Suppressor macrophage (primary cell): ENCODE results near the gene IGSF3.
"Not testable (repeated sequence)": the region's sequence is repeated elsewhere in the genome, so short reads cannot be mapped to it uniquely, and the experiment has no call there.

Source experiments
- DNase-seq, 4 experiments: peaks; one replicate each; pipeline ENCODE4 v3.0.0-alpha.2; 2020 to 2022

The IGSF3 gene

DNA sequence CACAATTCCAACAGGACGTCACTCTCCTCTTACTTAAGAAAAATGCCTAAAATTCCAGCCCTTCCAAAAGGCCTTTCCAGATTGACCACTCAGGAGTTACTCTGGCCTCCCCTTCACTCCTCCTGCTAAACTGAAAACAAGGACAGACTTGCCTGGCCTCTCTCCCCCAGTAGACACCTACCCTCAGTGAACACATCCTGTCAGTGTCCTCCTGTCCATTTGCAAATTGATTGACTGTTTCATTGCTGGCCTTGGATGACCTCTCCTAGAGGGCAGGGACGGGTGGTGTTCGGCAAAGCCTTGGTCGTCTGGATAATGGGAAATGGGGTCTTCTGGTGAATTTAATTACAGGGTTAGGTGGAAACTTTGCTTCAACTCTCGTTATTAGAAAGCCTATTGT is 8.9 kb downstream of the IGSF3 start:
- not testable (repeated sequence) for DNase-seq

- not testable (repeated sequence) for DNase-seq
Observed at GRCh38 chr1:116657836-116658235, 9.7 kb downstream of the IGSF3 start.

- no peak for DNase-seq
Observed at GRCh38 chr1:116654351-116654750, 13.2 kb downstream of the IGSF3 start.

GRCh38 chr1:116652598-116652997 is 14.9 kb downstream of the IGSF3 start:
- not testable (repeated sequence) for DNase-seq

GRCh38 chr1:116650781-116651180 is 16.8 kb downstream of the IGSF3 start:
- not testable (repeated sequence) for DNase-seq

GRCh38 chr1:116649041-116649440 is 18.5 kb downstream of the IGSF3 start:
- not testable (repeated sequence) for DNase-seq

DNA sequence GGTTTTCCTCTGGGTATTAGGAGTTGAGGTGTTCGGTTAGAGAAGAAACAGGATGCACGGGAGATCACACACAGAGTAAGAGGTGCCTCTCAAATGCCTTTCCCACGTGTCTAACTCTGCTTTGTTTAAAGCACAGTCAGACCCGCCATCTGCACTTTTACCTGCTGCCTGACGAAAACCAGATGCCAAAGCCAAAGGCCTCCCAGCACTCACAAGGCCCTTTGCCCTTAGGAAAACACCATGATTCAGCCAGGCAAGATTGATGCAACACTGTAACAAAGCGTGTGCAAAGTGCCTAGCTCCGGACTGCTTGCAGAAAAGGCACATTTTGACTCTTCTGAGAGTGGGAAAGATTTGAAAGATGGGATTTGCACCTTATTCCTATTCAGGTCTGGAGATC is 19.2 kb downstream of the IGSF3 start:
- DNase-seq = not testable (repeated sequence)

- DNase-seq = not testable (repeated sequence)
Observed at GRCh38 chr1:116647186-116647585, 20.3 kb downstream of the IGSF3 start.

DNA sequence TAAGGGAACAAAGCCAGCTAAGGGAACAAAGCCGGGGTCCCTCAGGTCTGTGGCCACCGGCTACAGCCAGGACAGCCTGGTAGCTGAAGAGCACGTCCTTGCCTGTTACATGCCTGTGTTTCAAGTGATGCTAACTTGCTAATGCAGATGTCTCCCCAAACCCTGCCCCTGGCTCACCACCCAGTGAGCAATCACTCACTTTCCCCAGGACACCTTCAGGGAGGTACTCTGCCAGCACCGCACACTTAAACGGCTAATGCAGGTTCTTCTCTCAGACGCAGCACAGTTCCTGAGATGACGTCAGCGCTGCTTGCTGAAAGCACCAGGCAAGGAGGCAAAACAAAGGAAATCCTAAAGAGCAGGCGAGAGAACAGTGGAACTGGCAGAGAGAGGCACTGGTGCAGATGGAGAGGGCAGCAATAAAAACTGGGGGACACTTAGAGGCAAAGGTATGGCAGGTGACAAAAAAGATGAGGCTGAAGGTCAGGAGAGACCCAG is 20.8 kb downstream of the IGSF3 start:
- DNase-seq = peak in 2 of 4 experiments; percentile 31 to 35

GRCh38 chr1:116645802-116646672 is 21.5 kb downstream of the IGSF3 start:
- DNase-seq = not testable (repeated sequence)

DNA sequence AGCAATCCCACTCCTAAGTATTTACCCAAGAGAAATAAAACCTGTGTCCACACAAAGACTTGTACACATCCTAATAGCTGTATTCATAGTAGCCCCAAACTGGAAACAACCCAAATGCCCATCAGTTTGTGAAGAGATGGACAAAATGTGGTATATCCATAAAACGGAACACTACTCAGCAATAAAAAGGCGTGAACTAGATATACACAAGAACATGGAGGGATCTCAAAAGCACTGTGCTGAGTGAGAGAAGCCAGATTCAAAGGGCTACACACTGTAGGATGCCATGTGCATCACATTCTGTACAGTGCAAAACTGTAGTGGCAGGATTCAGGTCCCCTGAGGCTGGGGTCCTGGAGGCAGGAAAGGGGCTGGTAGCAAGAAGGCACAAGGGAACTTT is 22.5 kb downstream of the IGSF3 start:
- DNase-seq = not testable (repeated sequence)

- not testable (repeated sequence) for DNase-seq
Observed at GRCh38 chr1:116644096-116644495, 23.4 kb downstream of the IGSF3 start.

DNA sequence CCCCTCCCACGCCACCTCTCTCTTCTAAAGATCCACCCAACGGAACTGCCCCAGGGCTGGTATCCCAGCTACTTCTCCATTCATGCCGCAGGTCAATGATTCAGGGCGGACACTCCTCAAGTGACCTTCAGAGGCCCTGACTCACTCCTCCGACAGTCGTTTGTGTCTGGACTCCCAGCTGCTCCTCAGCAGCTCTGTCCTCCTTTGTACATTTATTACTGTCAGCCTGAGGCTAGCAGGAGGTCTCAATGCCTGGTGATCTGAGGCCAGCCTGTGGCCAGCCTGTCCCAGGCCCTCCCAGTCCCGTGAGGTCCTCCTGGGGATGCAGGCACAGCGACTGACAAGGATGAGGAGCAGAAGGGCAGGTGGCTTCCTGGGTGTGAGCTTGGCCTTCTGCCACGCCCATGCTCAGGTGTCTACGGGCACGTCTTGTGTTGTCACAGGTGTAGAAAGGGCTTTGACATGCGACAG is 24.2 kb downstream of the IGSF3 start:
- not testable (repeated sequence) for DNase-seq

DNA sequence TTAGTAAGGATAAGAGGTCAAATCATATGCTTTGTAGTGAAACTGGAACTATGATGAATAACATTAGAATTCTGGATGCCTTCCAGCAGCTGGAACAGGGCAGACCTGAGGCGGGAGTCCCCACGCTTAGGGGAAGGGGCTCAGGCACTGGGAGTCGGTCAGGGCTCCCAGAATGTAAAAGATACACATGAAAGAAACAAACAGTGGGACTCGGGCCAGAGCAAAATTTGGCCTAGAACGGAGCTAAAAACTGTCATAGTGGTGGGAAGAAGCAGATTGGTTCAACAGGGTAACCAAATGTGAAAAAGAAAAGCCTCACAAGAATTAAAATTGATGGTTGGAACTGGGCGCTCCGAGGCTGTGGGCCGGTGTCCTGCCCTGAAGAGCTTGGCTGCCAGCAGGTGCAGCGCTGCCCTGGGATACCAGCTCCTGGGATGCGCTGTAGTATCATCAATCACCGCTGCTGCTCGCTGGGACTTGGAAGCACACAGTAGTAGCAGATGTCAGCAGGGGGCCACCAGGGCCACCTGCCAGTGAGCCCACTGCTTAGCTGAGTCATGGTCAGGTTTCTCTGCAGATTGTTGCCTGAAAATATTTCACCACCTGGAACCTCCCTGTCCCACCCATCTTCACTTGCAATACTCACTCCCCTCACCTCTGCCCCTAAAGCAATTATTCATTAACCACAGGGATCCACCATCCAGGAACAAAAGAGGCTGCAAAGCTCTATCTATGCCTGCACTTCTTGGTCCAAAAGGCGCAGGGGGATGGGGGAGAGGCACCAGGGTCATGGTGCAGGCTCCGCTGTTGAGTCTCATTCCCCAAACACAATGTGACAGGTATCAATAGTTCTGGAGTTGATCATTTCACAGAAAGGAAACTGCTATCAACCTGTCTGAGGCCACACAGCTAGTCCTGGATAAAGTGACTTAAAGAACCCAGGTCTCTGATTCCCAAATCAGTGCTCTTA is 24.9 kb downstream of the IGSF3 start:
- DNase-seq = not testable (repeated sequence)

GRCh38 chr1:116637583-116637982 is 29.9 kb downstream of the IGSF3 start:
- DNase-seq = peak; percentile 21 to 66 (median 50)

DNA sequence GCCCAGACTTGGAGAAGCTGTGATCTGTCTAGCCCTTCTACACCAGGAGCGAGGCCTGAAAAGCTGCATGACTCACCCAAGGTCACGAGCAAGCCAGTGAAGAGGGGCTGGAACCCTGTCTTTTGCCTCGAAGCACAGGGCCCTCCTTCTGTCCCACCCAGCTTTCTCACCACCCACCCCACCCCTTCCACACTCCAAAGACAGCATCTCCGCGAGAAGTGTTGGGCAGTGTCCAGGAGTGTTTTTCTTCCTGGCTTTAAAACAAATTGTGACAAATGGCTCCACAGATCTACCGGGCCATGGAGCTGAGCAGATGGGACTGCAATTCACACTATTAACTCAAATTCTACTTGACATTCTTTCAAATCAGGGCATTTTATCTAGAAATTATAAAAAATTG is 30.9 kb downstream of the IGSF3 start:
- not testable (repeated sequence) for DNase-seq

- DNase-seq = not testable (repeated sequence)
Observed at GRCh38 chr1:116634386-116634785, 33.1 kb downstream of the IGSF3 start.

GRCh38 chr1:116631996-116632925 is 35.3 kb downstream of the IGSF3 start:
- not testable (repeated sequence) for DNase-seq

GRCh38 chr1:116631554-116631953 is 36.0 kb downstream of the IGSF3 start:
- DNase-seq = not testable (repeated sequence)

DNA sequence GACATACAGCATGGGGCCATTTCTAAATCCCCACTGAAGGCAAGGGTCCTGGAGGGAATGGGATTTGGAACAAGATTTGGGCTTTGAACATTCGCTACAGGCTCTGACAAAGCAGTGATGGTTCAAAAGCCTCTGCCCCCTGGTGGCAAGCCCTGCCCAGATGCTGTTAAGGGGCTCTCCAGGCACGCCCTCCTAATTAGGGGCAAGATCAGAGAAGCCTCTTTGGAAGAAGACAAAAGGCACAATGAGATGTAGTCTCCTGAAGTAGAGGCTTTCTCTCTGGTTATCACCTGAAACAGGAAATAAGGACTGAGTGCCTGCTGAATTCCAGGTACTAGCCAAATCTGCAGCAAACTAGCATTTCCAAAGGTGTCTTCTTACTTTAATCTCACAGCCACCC is 37.5 kb downstream of the IGSF3 start:
- DNase-seq = not testable (repeated sequence)

GRCh38 chr1:116629441-116629840 is 38.1 kb downstream of the IGSF3 start:
- not testable (repeated sequence) for DNase-seq

DNA sequence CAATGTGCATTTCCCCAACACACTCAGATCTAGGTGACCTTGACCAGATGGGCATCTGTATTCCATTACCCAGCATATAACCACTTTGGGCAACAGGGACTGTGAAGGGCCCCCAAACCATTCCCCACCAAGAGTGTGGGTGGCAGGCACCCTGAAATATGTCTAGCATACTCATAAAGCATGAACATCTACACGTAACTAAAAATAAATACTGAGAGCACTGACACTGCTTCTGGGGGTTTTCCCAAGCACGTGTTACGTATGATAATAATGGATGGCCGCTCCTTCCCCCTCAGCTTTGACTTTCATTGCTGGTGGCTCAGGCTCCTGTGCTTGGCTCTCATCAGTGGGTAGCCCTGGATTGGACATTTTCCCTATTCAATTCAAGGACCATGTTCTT is 39.1 kb downstream of the IGSF3 start:
- DNase-seq = no peak
